Pancreas (tissue), 8 donors: ENCODE measurements around the gene FAU. TPM values are rescaled to one million over a fixed set of nuclear protein-coding genes. Genes with fewer than 3 reads are reported as not detected.

ENCODE experiments used
- microRNA-seq, 2 donors: library from miRNA; unstranded; fragments of <30 nt; microRNA quantifications; one replicate each; pipeline versions ENCODE4 to v1.1.0, GENCODE V29; 2019 to 2020
- polyA plus RNA-seq, 2 donors: library from polyadenylated mRNA; stranded (reverse); fragments of 200-250 nt; gene quantifications; one replicate each; pipeline ENCODE4 v1.2.3, GENCODE V29; 2013
- total RNA-seq, 6 donors: library from RNA; stranded (reverse); fragmentation: NEBNext Ultra II Directional in 4 of 6; extraction: Animal tissue kit (Norgen Biotek cat#: 25700) in 4 of 6; gene quantifications; one replicate each; pipeline versions ENCODE4 v1.2.1 to v1.2.4, GENCODE V29; 2021 to 2023
- donor health status: healthy with polysubstance abuse.
- donor health status: DM: no; HTN: no; CAD: no; lungs with moderate emphysema.
- donor health status: DM: no; HTN: no; CAD: no.
- donor health status: Bipolar disorder and iron deficiency.
- donor health status: DM: yes; HTN: yes; CAD: no.
- donor health status: DM: no; HTN: no; CAD: no.
- donor health status: DM: no; HTN: no; CAD: no.
- donor health status: DM: yes; HTN: yes; CAD: no.

The FAU gene
- total and polyA plus RNA-seq, 8 donors = 493 to 810 (median 535) TPM

Small RNA genes within 50 kb of the gene (microRNA-seq; reads per million reads assigned to microRNA genes)
- gene MIR6751 = 0 to 0.29 reads per million in 2 donors

Other genes starting within 250 kb of the FAU start
- gene EHD1, start 243.5 kb downstream of the FAU start, total RNA-seq = 10 to 100 TPM; 13.8 to 22.1 (median 17.9) TPM
- gene EHD1, start 243.5 kb downstream of the FAU start, polyA plus RNA-seq = 10 to 100 TPM; 10.1 to 10.6 TPM
- gene ATG2A, start 204.9 kb downstream of the FAU start, total RNA-seq = 10 to 100 TPM; 13.3 to 18.4 (median 15.5) TPM
- 10 to 100 TPM; 33.1 to 34.1 TPM for gene ATG2A, start 204.9 kb downstream of the FAU start, polyA plus RNA-seq
- gene PPP2R5B, start 197.4 kb downstream of the FAU start, total RNA-seq = 10 to 100 TPM in 4 of 6 donors, 1 to 10 TPM in 2; 6.3 to 14.1 (median 10.7) TPM
- 10 to 100 TPM; 21.8 to 24.2 TPM for gene PPP2R5B, start 197.4 kb downstream of the FAU start, polyA plus RNA-seq
- 10 to 100 TPM in 5 of 6 donors, 1 to 10 TPM in 1; 9.5 to 16.3 (median 14.2) TPM for gene GPHA2, start 186.2 kb downstream of the FAU start, total RNA-seq
- 1 to 10 TPM; 4.2 to 5.1 TPM for gene GPHA2, start 186.2 kb downstream of the FAU start, polyA plus RNA-seq
- under 1 TPM in 3 of 6 donors, not detected in 3; 0.14 to 0.47 (median 0.26) TPM for gene MAJIN, start 150.0 kb downstream of the FAU start, total RNA-seq
- gene MAJIN, start 150.0 kb downstream of the FAU start, polyA plus RNA-seq = under 1 TPM; 0.19 to 0.27 TPM
- 1 to 10 TPM; 5.3 to 6.5 (median 5.7) TPM for gene BATF2, start 125.2 kb downstream of the FAU start, total RNA-seq
- gene BATF2, start 125.2 kb downstream of the FAU start, polyA plus RNA-seq = 1 to 10 TPM; 4.0 to 4.8 TPM
- 10 to 100 TPM; 27.8 to 47.0 (median 31.7) TPM for gene ARL2, start 108.0 kb downstream of the FAU start, total RNA-seq
- gene ARL2, start 108.0 kb downstream of the FAU start, polyA plus RNA-seq = 10 to 100 TPM; 60.0 to 79.1 TPM
- 10 to 100 TPM in 3 of 6 donors, 1 to 10 TPM in 3; 8.7 to 18.3 (median 9.9) TPM for gene SNX15, start 94.7 kb downstream of the FAU start, total RNA-seq
- 10 to 100 TPM; 10.5 to 13.8 TPM for gene SNX15, start 94.7 kb downstream of the FAU start, polyA plus RNA-seq
- gene SAC3D1, start 80.9 kb downstream of the FAU start, total RNA-seq = 1 to 10 TPM; 3.5 to 5.5 (median 4.4) TPM
- gene SAC3D1, start 80.9 kb downstream of the FAU start, polyA plus RNA-seq = 1 to 10 TPM; 4.9 to 7.3 TPM
- gene NAALADL1, start 63.6 kb downstream of the FAU start, total RNA-seq = 1 to 10 TPM in 4 of 6 donors, under 1 TPM in 2; 0.51 to 2.7 (median 1.0) TPM
- 1 to 10 TPM; 4.7 to 7.6 TPM for gene NAALADL1, start 63.6 kb downstream of the FAU start, polyA plus RNA-seq
- 1 to 10 TPM in 1 of 6 donors, under 1 TPM in 5; 0.08 to 1.2 (median 0.50) TPM for gene CDCA5, start 38.1 kb downstream of the FAU start, total RNA-seq
- gene CDCA5, start 38.1 kb downstream of the FAU start, polyA plus RNA-seq = under 1 TPM; 0.27 to 0.38 TPM
- gene ZFPL1, start 37.9 kb downstream of the FAU start, total RNA-seq = 10 to 100 TPM; 15.2 to 19.6 (median 16.6) TPM
- gene ZFPL1, start 37.9 kb downstream of the FAU start, polyA plus RNA-seq = 10 to 100 TPM; 43.0 to 52.1 TPM
- 100 to 1,000 TPM in 5 of 6 donors, 10 to 100 TPM in 1; 85.4 to 150 (median 130) TPM for gene VPS51, start 25.9 kb downstream of the FAU start, total RNA-seq
- gene VPS51, start 25.9 kb downstream of the FAU start, polyA plus RNA-seq = 100 to 1,000 TPM; 119 to 179 TPM
- gene TM7SF2, start 10.3 kb downstream of the FAU start, total RNA-seq = 100 to 1,000 TPM in 1 of 6 donors, 10 to 100 TPM in 5; 12.8 to 176 (median 43.4) TPM
- gene TM7SF2, start 10.3 kb downstream of the FAU start, polyA plus RNA-seq = 100 to 1,000 TPM in 1 of 2 donors, 10 to 100 TPM in 1; 76.8 to 203 TPM
- 10 to 100 TPM in 1 of 6 donors, 1 to 10 TPM in 5; 4.3 to 11.7 (median 7.1) TPM for gene ZNHIT2, start 4.4 kb downstream of the FAU start, total RNA-seq
- gene ZNHIT2, start 4.4 kb downstream of the FAU start, polyA plus RNA-seq = 10 to 100 TPM; 14.0 to 17.8 TPM
- 10 to 100 TPM; 13.9 to 31.2 (median 21.4) TPM for gene MRPL49, start 187 bp upstream of the FAU start, total RNA-seq
- gene MRPL49, start 187 bp upstream of the FAU start, polyA plus RNA-seq = 10 to 100 TPM; 10.3 to 30.3 TPM
- 10 to 100 TPM; 47.5 to 98.2 (median 66.3) TPM for gene SYVN1, start 12.4 kb upstream of the FAU start, total RNA-seq
- gene SYVN1, start 12.4 kb upstream of the FAU start, polyA plus RNA-seq = 10 to 100 TPM; 63.4 to 64.8 TPM
- gene SPDYC, start 48.1 kb upstream of the FAU start, total RNA-seq = not detected
- under 1 TPM in 1 of 2 donors, not detected in 1; 0.14 TPM for gene SPDYC, start 48.1 kb upstream of the FAU start, polyA plus RNA-seq
- 100 to 1,000 TPM; 103 to 139 (median 107) TPM for gene CAPN1, start 59.8 kb upstream of the FAU start, total RNA-seq
- 100 to 1,000 TPM; 111 to 144 TPM for gene CAPN1, start 59.8 kb upstream of the FAU start, polyA plus RNA-seq
- 1 to 10 TPM; 3.1 to 6.4 (median 4.6) TPM for gene POLA2, start 139.8 kb upstream of the FAU start, total RNA-seq
- gene POLA2, start 139.8 kb upstream of the FAU start, polyA plus RNA-seq = 1 to 10 TPM; 6.8 to 7.5 TPM
- 1 to 10 TPM; 2.4 to 7.9 (median 2.7) TPM for gene CDC42EP2, start 192.7 kb upstream of the FAU start, total RNA-seq
- 1 to 10 TPM; 4.8 to 6.8 TPM for gene CDC42EP2, start 192.7 kb upstream of the FAU start, polyA plus RNA-seq
- 10 to 100 TPM; 16.6 to 28.0 (median 21.5) TPM for gene DPF2, start 211.7 kb upstream of the FAU start, total RNA-seq
- gene DPF2, start 211.7 kb upstream of the FAU start, polyA plus RNA-seq = 10 to 100 TPM; 11.7 to 19.6 TPM
- under 1 TPM in 4 of 6 donors, not detected in 2; 0.06 to 0.16 (median 0.13) TPM for gene TIGD3, start 232.6 kb upstream of the FAU start, total RNA-seq
- under 1 TPM; 0.15 to 0.68 TPM for gene TIGD3, start 232.6 kb upstream of the FAU start, polyA plus RNA-seq